Fibroblast of lung (primary cell): Measurements from ENCODE around the gene CREBRF. TPM values are rescaled to one million over a fixed set of nuclear protein-coding genes. Genes with fewer than 3 reads are reported as not detected.

ENCODE experiments used
- DNase-seq, 2 donors: peaks; one replicate each; pipeline versions ENCODE4 v3.0.0 to v3.0.0-alpha.2; 2010; ENCODE audit warnings: low read depth in 2 of 2
- H2AFZ ChIP-seq: 2 replicates; pipeline ENCODE4 v1.5.1; 2012; ENCODE audit warnings: low read length, control low read depth, inconsistent platforms
- H3K27ac ChIP-seq: 2 replicates; pipeline ENCODE4 v1.5.1; 2011; ENCODE audit warnings: low read length, control low read depth; ENCODE audit not compliant: insufficient read depth
- H3K27me3 ChIP-seq: 2 replicates; pipeline ENCODE4 v1.5.1; 2011; ENCODE audit warnings: mild to moderate bottlenecking, low read length; ENCODE audit not compliant: control insufficient read depth, insufficient read depth
- H3K36me3 ChIP-seq: 2 replicates; pipeline ENCODE4 v1.5.1; 2011; ENCODE audit warnings: low read length; ENCODE audit not compliant: control insufficient read depth, insufficient read depth
- H3K4me1 ChIP-seq: 2 replicates; pipeline ENCODE4 v1.5.1; 2011; ENCODE audit warnings: low read length; ENCODE audit not compliant: control insufficient read depth, insufficient read depth; ENCODE audit errors: extremely low read depth
- H3K4me2 ChIP-seq: 2 replicates; pipeline ENCODE4 v1.5.1; 2011; ENCODE audit warnings: low read length, control low read depth; ENCODE audit not compliant: insufficient read depth; ENCODE audit errors: extremely low read depth
- H3K4me3 ChIP-seq, 4 experiments: fragments of 200-600 bp in 1 of 4; sonication (generic) in 1 of 4; replicated peaks in 1 of 4; 2 replicates each; pipeline ENCODE4 v1.5.1; 2011 to 2016; ENCODE audit warnings: low read length in 4 of 4, low read depth in 3 of 4, mild to moderate bottlenecking in 3 of 4, control low read depth in 2 of 4, inconsistent platforms in 1 of 4, mixed read lengths in 1 of 4; ENCODE audit not compliant: insufficient read depth in 1 of 4; ENCODE audit errors: control extremely low read depth in 1 of 4
- H3K79me2 ChIP-seq: 2 replicates; pipeline ENCODE4 v1.5.1; 2012; ENCODE audit warnings: mild to moderate bottlenecking, low read length, inconsistent platforms; ENCODE audit not compliant: control insufficient read depth, insufficient read depth
- H3K9ac ChIP-seq: 2 replicates; pipeline ENCODE4 v1.5.1; 2011; ENCODE audit warnings: mild to moderate bottlenecking, low read length, control low read depth; ENCODE audit not compliant: insufficient read depth
- H3K9me3 ChIP-seq: 2 replicates; pipeline ENCODE4 v1.5.1; 2012; ENCODE audit warnings: low read depth, low read length; ENCODE audit not compliant: control insufficient read depth, insufficient read depth
- H4K20me1 ChIP-seq: 2 replicates; pipeline ENCODE4 v1.5.1; 2011; ENCODE audit warnings: low read length; ENCODE audit not compliant: control insufficient read depth, insufficient read depth; ENCODE audit errors: extremely low read depth
- CTCF ChIP-seq, 2 donors: IDR thresholded peaks in 1 of 2; conservative IDR thresholded peaks in 1 of 2; 1 replicate in 1 of 2; 2 replicates in 1 of 2; pipeline ENCODE4 v1.5.1; 2011 to 2012; ENCODE audit warnings: low read length in 2 of 2, control low read depth in 1 of 2, inconsistent platforms in 1 of 2, low read depth in 1 of 2, mild to moderate bottlenecking in 1 of 2
- EZH2 ChIP-seq: IDR thresholded peaks from 2 replicates; pipeline ENCODE4 v1.5.1; 2012; ENCODE audit warnings: low read length, control low read depth, mild to moderate bottlenecking; ENCODE audit errors: missing control alignments
- polyA plus RNA-seq, 2 donors: library from polyadenylated mRNA; depleted of rRNA in 1 of 2; stranded (reverse) in 1 of 2; unstranded in 1 of 2; fragments of >200 nt; gene quantifications; 2 replicates each; pipeline ENCODE4 v1.2.1, GENCODE V29; 2011 to 2012; ENCODE audit warnings: missing spikeins in 1 of 2
- total RNA-seq: library from RNA; depleted of rRNA; stranded (reverse); fragments of >200 nt; gene quantifications from 2 replicates; pipeline ENCODE4 v1.2.1, GENCODE V29; 2014

Gene CREBRF
- total and polyA plus RNA-seq, 2 donors (not counting 1 experiment from before 2014, with no cell fraction given), result 14.4 to 38.8 TPM

GRCh38 chr5:173143567-173143966 is 87.4 kb downstream of the CREBRF start:
- Histone ChIP-seq H3K4me2 (no peak overlapping the region), H3K79me2 (peaks cover 4% of the 10 kb centered on the region), H2AFZ (peak overlapping the region; percentile 27), H3K9ac (no peak overlapping the region), H3K27me3 (no peaks in the 10 kb centered on the region), H3K36me3 (no peaks in the 10 kb centered on the region), H3K27ac (no peak overlapping the region), H3K9me3 (no peaks in the 10 kb centered on the region), H3K4me1 (no peaks in the 10 kb centered on the region), H3K4me3 (no peak overlapping the region), H4K20me1 (no peaks in the 10 kb centered on the region)
- TF ChIP-seq CTCF (conservative IDR thresholded peaks at IDR 0.05 in 1 of 2, IDR thresholded peaks at IDR 0.05 in 1 of 2; ENCODE audit: low read depth in 1 of 2, low read length in 2 of 2), result no peak
- TF ChIP-seq EZH2, result no peak
- DNase-seq, result no peak

- Histone ChIP-seq H3K4me1 (no peaks in the 10 kb centered on the region), H3K36me3 (peaks cover 2% of the 10 kb centered on the region), H3K4me2 (peak within 1 kb of the TSS; percentile 79), H4K20me1 (no peaks in the 10 kb centered on the region), H3K4me3 (peak within 1 kb of the TSS; percentile 86 to 96 (median 90)), H2AFZ (peak within 1 kb of the TSS; percentile 96), H3K27ac (peak within 1 kb of the TSS; percentile 88), H3K79me2 (peaks cover 4% of the 10 kb centered on the region), H3K9ac (peak within 1 kb of the TSS; percentile 91), H3K27me3 (no peaks in the 10 kb centered on the region), H3K9me3 (no peaks in the 10 kb centered on the region)
- DNase-seq, result peak; percentile 90 to 93
- peak; percentile 98 for TF ChIP-seq CTCF (conservative IDR thresholded peaks at IDR 0.05 in 1 of 2, IDR thresholded peaks at IDR 0.05 in 1 of 2; ENCODE audit: low read depth in 1 of 2, low read length in 2 of 2)
- TF ChIP-seq EZH2, result no peak
Observed at GRCh38 chr5:173144200-173145176, 88.3 kb downstream of the CREBRF start, which contains the start of gene BNIP1. Gene BNIP1 (plus strand): TSS chr5:173144531. CDS start chr5:173144546, 15 bp downstream.

- Histone ChIP-seq H3K9ac (no peak overlapping the region), H4K20me1 (no peaks in the 10 kb centered on the region), H3K4me2 (no peak overlapping the region), H3K27me3 (no peaks in the 10 kb centered on the region), H3K79me2 (peaks cover 4% of the 10 kb centered on the region), H3K27ac (no peak overlapping the region), H3K4me1 (no peaks in the 10 kb centered on the region), H3K9me3 (no peaks in the 10 kb centered on the region), H2AFZ (no peak overlapping the region), H3K4me3 (no peak overlapping the region), H3K36me3 (peaks cover 2% of the 10 kb centered on the region)
- no peak for DNase-seq
- TF ChIP-seq EZH2 (no peak), CTCF (conservative IDR thresholded peaks at IDR 0.05 in 1 of 2, IDR thresholded peaks at IDR 0.05 in 1 of 2; ENCODE audit: low read depth in 1 of 2, low read length in 2 of 2) (no peak)
Observed at GRCh38 chr5:173148354-173148753, 92.2 kb downstream of the CREBRF start.
